GM18508 (cell line): Measurements from ENCODE around the gene NAT8L.
"Not testable (repeated sequence)": the region's sequence is repeated elsewhere in the genome, so short reads cannot be mapped to it uniquely, and the experiment has no call there.

Experiments
- ATAC-seq: cut with Tn5 transposase; IDR thresholded peaks from one replicate; pipeline ENCODE4 v1.9.1; 2021; ENCODE audit warnings: moderate number of reproducible peaks; ENCODE audit not compliant: insufficient read depth, unreplicated experiment

The NAT8L gene

DNA sequence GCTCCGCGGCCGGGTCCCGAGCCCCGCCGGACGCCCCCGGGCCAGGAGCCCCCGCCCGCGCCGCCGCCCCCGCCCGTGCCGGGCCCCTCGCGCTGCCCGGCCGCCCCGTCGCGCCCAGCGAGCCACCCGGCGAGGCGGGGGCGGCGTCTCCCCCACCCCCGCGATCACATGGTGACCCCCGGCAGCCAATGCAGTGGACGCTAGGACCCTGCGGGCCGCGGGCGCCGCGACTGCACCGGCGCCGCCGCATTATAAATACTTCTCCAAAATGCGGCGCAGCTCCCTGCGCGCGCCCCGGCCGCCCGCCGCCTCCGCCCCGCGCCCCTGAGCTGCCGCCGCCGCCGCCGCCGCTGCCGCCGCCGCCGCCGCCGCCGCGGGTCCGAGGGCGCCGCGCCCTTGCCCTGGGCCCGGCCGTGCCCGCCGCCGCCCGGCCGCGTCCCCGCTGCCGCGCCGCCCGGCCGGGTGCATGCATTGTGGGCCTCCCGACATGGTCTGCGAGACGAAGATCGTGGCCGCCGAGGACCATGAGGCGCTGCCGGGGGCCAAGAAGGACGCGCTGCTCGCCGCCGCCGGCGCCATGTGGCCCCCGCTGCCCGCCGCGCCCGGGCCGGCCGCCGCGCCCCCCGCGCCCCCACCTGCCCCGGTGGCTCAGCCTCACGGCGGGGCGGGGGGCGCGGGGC is at the start of gene NAT8L:
NAT8L (plus strand) TSS at position 282 of the 680 bp plus-strand sequence; CDS start at position 467, 185 bp downstream.
- ATAC-seq, result no peak

- ATAC-seq, result no peak
Observed at GRCh38 chr4:2009651-2010233, 49.4 kb upstream of the NAT8L start.

DNA sequence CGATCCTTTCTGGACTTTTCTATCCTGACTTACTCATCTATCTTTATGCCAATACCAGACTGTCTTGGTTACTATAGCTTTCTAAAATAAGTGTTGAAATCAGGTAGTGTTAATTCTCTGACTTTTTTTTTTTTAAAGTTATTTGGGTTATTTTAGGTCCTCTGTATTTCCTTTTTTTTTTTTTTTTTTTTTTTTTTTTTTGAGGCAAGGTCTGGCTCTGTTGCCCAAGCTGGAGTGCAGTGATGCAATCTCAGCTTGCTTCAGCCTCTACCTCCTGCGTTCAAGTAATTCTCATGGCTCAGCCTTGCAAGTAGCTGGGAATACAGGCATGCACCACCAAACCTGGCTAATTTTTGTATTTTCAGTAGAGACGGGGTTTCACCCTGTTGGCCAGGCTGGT is 47.5 kb upstream of the NAT8L start:
- no peak for ATAC-seq

DNA sequence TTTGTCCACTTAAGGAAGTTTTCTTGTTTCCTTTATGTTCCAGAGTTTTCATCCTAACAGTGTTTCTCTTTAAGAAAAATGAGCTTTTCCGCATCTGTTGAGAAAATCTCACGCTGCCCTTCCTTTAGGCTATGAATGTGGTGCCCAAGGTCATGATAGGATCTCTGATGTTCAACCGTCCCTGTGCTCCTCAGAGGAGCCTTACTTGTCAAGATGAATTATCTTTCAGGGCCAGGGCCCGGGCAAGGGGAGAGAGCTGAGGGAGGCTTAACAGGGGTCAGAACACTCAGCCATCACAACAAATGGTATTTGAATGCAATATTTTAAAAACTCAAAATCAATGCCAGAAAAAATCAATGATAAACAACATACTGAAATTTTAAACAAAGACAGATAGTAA is 44.1 kb upstream of the NAT8L start:
- no peak for ATAC-seq

GRCh38 chr4:2021358-2022018 is 37.6 kb upstream of the NAT8L start:
- not testable (repeated sequence) for ATAC-seq

DNA sequence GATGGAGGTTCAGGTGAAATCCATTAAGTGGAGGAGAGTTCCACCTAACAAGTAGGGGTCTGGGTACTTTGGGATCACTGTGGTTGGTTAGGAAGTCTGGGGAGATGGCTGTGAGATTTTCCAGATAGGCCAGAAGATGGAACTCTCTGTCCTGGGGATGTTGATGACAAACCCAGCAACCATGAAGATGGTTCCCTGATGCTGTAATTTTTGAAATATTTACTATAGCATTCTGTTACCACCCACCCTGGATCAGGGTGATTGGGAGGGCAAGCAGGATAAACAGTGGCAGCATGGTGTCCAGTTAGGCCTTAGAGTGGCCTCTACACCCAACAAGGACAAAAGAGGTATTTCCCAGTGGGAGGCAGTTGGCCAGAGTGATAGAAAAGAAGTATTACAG is 34.4 kb upstream of the NAT8L start:
- no peak for ATAC-seq

- ATAC-seq, result no peak
Observed at GRCh38 chr4:2025817-2026216, 33.3 kb upstream of the NAT8L start.

DNA sequence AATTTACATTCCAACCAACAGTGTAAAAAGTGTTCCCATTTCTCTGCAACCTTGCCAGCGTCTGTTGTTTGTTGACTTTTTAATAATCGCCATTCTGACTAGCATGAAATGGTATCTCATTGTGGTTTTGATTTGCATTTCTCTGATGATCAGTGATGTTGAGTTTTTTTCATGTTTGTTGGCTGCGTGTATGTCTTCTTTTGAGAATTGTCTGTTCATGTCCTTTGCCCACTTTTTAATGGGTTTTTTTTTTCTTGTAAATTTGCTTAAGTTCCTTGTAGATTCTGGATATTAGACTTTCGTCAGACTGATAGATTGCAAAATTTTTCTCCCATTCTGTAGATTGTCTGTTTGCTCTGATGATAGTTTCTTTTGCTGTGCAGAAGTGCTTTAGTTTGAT is 32.0 kb upstream of the NAT8L start:
- ATAC-seq, result not testable (repeated sequence)

DNA sequence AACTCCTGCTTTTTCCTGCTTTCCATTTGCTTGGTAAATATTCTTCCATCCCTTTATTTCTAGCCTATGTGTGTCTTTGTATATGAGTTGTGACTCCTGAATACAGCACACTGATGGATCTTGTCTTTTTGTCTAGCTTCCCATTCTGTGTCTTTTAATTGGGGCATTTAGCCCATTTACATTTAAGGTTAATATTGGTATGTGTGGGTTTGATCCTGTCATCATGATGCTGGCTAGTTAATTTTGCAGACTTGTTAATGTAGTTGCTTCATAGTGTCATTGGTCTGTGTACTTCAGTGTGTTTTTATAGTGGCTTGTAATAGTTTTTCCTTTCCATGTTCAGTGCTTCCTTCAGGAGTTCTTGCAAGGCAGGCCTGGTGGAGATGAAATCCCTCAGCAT is 28.0 kb upstream of the NAT8L start:
- not testable (repeated sequence) for ATAC-seq

DNA sequence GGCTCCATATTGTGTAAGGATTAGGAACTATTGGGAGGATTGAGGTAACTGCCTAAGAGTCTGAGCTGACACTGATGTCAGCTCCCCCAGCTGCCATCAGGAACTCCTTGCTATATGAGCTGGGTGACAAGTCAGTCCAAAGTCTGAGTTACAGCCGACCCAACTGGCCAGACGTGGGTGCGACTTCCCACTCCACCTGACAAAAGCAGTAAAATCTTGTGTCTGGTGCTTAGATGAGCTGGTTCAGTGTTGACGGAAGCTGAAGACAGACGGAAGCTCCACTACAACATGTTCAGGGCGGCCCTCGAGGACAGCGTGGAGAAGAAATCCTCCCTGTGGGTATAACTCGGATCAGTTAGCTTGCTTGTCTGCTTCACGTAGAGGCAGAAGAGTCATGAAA is 22.8 kb upstream of the NAT8L start:
- ATAC-seq, result no peak

DNA sequence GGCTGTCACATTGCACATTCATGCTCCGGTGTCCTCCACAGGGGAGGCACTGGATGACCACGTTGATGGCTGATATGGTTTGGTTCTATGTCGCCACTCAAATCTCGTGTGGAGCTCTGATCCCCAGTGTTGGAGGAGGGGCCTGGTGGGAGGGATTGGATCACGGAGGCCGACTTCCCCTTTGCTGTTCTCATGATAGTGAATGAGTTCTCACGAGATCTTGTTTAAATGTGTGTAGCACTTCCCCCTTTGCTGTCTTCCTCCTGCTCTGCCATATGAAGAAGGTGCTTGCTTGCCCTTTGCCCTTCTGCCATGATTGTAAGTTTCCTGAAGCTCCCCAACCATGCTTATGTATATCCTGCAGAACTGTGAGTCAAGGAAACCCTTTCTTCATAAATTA is 22.3 kb upstream of the NAT8L start:
- no peak for ATAC-seq

GRCh38 chr4:2040391-2041238 is 18.5 kb upstream of the NAT8L start:
- ATAC-seq, result no peak

- no peak for ATAC-seq
Observed at GRCh38 chr4:2041239-2042130, 17.6 kb upstream of the NAT8L start.

DNA sequence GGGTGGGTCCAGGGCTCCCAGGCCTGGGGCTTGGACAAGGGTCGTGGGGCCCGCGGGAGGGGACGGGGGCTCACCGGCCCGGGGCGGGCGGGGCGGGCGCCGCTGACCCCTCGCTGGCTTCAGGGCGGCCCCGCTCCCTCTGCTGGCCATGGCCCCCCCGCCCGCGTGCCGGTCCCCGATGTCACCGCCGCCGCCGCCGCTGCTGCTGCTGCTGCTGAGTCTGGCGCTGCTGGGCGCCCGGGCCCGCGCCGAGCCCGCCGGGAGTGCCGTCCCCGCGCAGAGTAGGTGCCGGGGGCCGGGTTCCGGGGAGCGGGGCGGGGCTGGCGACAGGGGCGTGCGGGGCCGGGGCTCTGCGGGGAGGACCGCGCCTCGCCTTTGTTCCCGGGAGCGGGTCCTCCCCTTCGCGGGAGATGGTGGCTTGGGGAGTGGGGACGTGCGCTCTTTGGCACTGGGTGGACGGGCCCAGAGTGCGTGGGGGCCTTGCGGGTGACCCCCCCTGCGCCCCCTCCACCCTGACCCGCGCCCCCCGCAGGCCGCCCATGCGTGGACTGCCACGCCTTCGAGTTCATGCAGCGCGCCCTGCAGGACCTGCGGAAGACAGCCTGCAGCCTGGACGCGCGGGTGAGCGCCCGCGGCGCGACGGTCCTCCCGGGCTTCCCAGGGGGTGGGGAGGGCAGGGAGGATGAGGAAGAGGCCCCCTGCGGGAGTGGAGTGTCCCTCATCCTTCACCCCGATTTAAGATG is 16.8 kb upstream of the NAT8L start:
- no peak for ATAC-seq

- no peak for ATAC-seq
Observed at GRCh38 chr4:2042947-2043395, 16.2 kb upstream of the NAT8L start.

DNA sequence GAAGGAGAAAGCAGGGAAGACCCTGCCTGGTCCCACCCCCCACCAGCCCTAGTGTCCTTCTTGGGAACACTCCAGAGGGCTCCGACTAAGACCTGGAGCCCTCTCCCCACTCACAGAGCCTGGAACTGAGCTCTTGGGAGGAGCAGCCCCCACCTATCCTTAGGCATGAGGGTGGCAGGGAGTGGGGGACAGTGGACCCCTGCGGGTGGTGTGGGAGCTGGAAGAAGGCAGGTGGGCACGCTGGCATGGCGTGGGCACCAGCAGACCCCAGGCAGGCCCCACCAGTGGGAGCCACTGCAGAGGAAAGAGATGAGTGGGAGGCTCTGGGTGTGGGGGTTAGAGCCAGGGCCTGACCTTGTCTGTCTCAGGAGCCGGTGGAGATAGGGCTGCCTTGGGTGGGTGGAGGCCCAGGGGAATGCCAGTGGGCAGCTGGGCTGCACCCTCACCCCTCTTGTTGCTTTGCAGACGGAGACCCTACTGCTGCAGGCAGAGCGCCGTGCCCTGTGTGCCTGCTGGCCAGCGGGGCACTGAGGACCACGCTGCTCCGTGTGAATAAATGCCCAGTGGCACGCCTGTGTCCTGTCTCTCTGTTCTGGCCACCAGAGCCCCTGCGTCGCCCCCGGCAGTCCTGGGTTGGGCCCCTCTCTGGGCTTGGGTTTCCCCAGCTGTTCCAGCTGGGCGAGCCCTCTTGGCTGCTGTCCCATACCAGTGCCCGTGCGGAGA is 15.6 kb upstream of the NAT8L start:
- ATAC-seq, result no peak

DNA sequence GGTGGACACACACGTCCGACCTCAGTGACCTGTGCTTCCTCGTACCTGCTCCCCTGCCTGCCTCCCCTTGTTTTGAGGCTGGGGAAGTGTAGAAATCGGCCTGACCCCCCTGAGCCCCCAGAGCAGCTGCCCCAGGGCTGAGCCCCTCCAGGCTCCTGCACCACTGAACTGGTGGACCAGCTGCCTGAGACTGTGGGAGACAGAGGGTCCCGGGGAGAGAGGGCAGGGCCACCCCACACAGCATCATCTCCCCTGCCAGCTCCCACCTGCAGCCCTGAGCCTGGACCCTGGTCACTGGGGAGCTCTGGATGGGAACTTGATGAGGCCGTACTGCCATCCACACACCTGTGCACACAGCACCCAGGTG is 15.0 kb upstream of the NAT8L start:
- no peak for ATAC-seq
